ENCODE data around the gene SNCB. TPM values are rescaled to one million over a fixed set of nuclear protein-coding genes. Genes with fewer than 3 reads are reported as not detected.

SNCB gene
- total and polyA plus RNA-seq, 2 of the 8 experiments (the other 6 are each of a cell fraction or from before 2014, with no cell fraction given): 4.2 to 5.9 TPM

- TF ChIP-seq SP4 (IDR thresholded peaks at IDR 0.05; ENCODE audit: low read length): no peak
- no peak for TF ChIP-seq MAFK (IDR thresholded peaks at IDR 0.05; ENCODE audit: low read depth, low read length)
- no peak for TF ChIP-seq TCF12 (IDR thresholded peaks at IDR 0.05; ENCODE audit: low read depth, low read length)
- no peak for TF ChIP-seq POLR2AphosphoS5 (IDR thresholded peaks at IDR 0.05; ENCODE audit: low read depth, low read length)
These were observed 22.1 kb downstream of the SNCB start (continued) for GRCh38 chr5:176608142-176608705.
